H1 (cell line): ENCODE measurements around the gene RPTOR. TPM values are rescaled to one million over a fixed set of nuclear protein-coding genes. Genes with fewer than 3 reads are reported as not detected.

Experiments
- BACH1 ChIP-seq: IDR thresholded peaks from 2 replicates; pipeline ENCODE4 v1.6.1; 2012; ENCODE audit warnings: low read length, improper control_type of control experiment
- EGR1 ChIP-seq: IDR thresholded peaks from 2 replicates; pipeline ENCODE4 v1.6.1; 2011; ENCODE audit warnings: low read depth, low read length, borderline replicate concordance
- KDM1A ChIP-seq: fragments of 200-600, 300-600 bp; sonication (generic); IDR thresholded peaks from 2 replicates; pipeline ENCODE4 v1.7.1; 2016; ENCODE audit warnings: mild to moderate bottlenecking, low read length, borderline replicate concordance
- KDM4A ChIP-seq: IDR thresholded peaks from one replicate; pipeline ENCODE4 v1.7.1; 2012; ENCODE audit warnings: low read depth, mild to moderate bottlenecking, moderate library complexity, low read length, inconsistent platforms; ENCODE audit not compliant: severe bottlenecking
- RFX5 ChIP-seq: IDR thresholded peaks from 2 replicates; pipeline ENCODE4 v1.6.1; 2011; ENCODE audit warnings: low read depth, low read length, improper control_type of control experiment, borderline replicate concordance
- polyA plus RNA-seq, 7 experiments: library from polyadenylated mRNA; depleted of rRNA in 3 of 7; stranded (reverse) in 5 of 7; unstranded in 2 of 7; fragments of >200 nt in 5 of 7; fragments of 200-250 nt in 2 of 7; gene quantifications; 1 replicate in 5 of 7; 2 replicates in 1 of 7; 4 replicates in 1 of 7; pipeline versions ENCODE4 v1.2.1 to v1.2.3, GENCODE V29; 2011 to 2013; ENCODE audit warnings: missing spikeins in 2 of 7, mixed read lengths in 2 of 7
- total RNA-seq: library from RNA; stranded (reverse); fragmentation: NEBNext Ultra II Directional; extraction: Animal tissue kit (Norgen Biotek cat#: 25700); gene quantifications from 2 replicates; pipeline ENCODE4 v1.2.1, GENCODE V29; 2021

The RPTOR gene
- total and polyA plus RNA-seq, 2 of the 8 experiments (the other 6 are each of a cell fraction or from before 2014, with no cell fraction given): 6.9 to 28.7 TPM

DNA sequence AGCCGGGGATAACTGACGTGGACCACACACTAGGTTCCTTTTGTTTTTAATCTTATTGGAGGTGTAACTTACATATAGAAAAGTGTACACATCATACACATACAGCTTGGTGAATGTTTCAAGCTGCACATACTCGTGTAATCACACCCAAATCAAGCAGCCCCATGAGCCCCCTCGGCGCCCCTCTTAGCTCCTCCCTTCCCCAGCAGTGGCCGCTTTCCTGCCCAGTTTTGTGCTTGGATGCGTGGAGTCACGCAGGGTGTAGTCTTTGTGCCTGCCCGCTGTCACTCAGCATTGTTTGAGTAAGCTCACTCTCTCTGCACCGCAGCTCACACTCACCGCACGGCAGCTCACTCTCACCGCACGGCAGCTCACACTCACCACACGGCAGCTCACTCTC, 295.3 kb downstream of the RPTOR start (continued):
- no peak for TF ChIP-seq EGR1
- TF ChIP-seq KDM1A: no peak
- TF ChIP-seq BACH1: no peak
- no peak for TF ChIP-seq RFX5
- TF ChIP-seq KDM4A: no peak
- TF ChIP-seq, all 59 proteins: peak for 0
